Measurements from ENCODE around the gene ZNG1A. TPM values are rescaled to one million over a fixed set of nuclear protein-coding genes. Genes with fewer than 3 reads are reported as not detected.

Gene ZNG1A
- total RNA-seq, 1 experiment from 2014 or later, result 31.1 TPM

DNA sequence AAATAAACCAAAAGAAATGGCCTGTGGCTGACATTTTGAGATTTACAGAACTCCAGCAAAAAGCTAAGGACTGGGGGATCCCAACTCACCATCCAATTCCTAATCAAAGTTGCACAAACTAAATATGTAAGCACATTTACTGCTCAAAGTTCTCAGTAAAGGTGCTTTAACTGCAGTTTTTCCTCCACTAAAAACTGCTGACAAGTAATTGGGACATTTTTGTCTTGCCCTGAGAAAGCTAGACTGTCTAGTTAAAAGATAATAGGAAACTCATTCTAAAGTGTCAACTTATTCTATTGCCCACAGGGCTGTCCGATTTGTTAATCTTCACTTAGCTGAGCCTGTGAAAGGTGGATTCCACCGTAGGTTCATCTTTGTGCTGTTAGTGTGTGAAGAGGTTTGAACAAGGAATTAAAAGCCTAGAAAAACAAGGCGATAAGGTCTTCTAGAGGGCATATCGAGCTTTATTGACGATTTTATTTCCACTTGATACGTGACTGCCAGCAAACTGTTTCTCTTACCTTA, 36.8 kb upstream of the ZNG1A start:
- no peak overlapping the region for H2BK120ac ChIP-seq (ENCODE audit: low read depth, low read length, poor library complexity, severe bottlenecking)
- no peaks in the 10 kb centered on the region for H3K9me3 ChIP-seq (ENCODE audit: control insufficient read depth, low read depth, low read length)
- H3K27ac Mint-ChIP-seq, result no peak overlapping the region
- H3K4me2 ChIP-seq (ENCODE audit: insufficient read depth, insufficient read length, low read length), result peak overlapping the region; percentile 57
- no peak overlapping the region for H2BK12ac ChIP-seq (ENCODE audit: insufficient read length, low read depth, low read length)
- no peaks in the 10 kb centered on the region for H3K23me2 ChIP-seq (ENCODE audit: insufficient read length, low read depth, low read length, poor library complexity, severe bottlenecking)
- no peaks in the 10 kb centered on the region for H3K36me3 Mint-ChIP-seq (ENCODE audit: insufficient read depth in 1 of 3, low read depth in 3 of 3)
- H3T11ph ChIP-seq (ENCODE audit: low read length), result no peak overlapping the region
- peaks cover 4 to 8% of the 10 kb centered on the region in 2 experiments for H3K4me1 Mint-ChIP-seq
- no peaks in the 10 kb centered on the region; the same call in 1 of the 2 replicates for H3K27me3 ChIP-seq (ENCODE audit: insufficient read depth, low read length)
- peak overlapping the region; percentile 71 to 80 for H3K4me3 Mint-ChIP-seq
- WGBS (ENCODE audit: extremely low coverage, insufficient read length, low lambda C conversion rate), result no CpG with 5 or more reads among the region's 6 CpGs
- DNase-seq, result no peak
- no peak overlapping the region for H3K4ac ChIP-seq (ENCODE audit: low read depth, low read length)
- no peaks in the 10 kb centered on the region for H3K4me1 ChIP-seq (ENCODE audit: insufficient read depth, low read length)
- no peaks in the 10 kb centered on the region for H3K79me1 ChIP-seq (ENCODE audit: insufficient read depth, low read depth, low read length, poor library complexity, severe bottlenecking)
- no peak overlapping the region for H2BK5ac ChIP-seq (ENCODE audit: insufficient read length, low read length)
- no peaks in the 10 kb centered on the region for H3K9me3 Mint-ChIP-seq
- H3K23ac ChIP-seq (ENCODE audit: insufficient read length, low read depth, low read length), result no peak overlapping the region
- H3K18ac ChIP-seq (ENCODE audit: insufficient read length, low read depth, low read length), result no peak overlapping the region
- no peak overlapping the region for H4K8ac ChIP-seq (replicated peaks; ENCODE audit: insufficient read length, low read depth, low read length)
- no peak overlapping the region for H2BK20ac ChIP-seq (ENCODE audit: low read depth, low read length, poor library complexity, severe bottlenecking)
- no peak overlapping the region for H3K27ac ChIP-seq (ENCODE audit: insufficient read length, low read depth, low read length)
- H2BK15ac ChIP-seq (ENCODE audit: low read depth, low read length), result no peak overlapping the region
- TF ChIP-seq, protein P1, sequence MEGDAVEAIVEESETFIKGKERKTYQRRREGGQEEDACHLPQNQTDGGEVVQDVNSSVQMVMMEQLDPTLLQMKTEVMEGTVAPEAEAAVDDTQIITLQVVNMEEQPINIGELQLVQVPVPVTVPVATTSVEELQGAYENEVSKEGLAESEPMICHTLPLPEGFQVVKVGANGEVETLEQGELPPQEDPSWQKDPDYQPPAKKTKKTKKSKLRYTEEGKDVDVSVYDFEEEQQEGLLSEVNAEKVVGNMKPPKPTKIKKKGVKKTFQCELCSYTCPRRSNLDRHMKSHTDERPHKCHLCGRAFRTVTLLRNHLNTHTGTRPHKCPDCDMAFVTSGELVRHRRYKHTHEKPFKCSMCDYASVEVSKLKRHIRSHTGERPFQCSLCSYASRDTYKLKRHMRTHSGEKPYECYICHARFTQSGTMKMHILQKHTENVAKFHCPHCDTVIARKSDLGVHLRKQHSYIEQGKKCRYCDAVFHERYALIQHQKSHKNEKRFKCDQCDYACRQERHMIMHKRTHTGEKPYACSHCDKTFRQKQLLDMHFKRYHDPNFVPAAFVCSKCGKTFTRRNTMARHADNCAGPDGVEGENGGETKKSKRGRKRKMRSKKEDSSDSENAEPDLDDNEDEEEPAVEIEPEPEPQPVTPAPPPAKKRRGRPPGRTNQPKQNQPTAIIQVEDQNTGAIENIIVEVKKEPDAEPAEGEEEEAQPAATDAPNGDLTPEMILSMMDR (conservative IDR thresholded peaks at IDR 0.05), result no peak
- no peak overlapping the region for H3K56ac ChIP-seq (ENCODE audit: insufficient read length, low read depth, low read length)
- no peak overlapping the region for H2AK5ac ChIP-seq (ENCODE audit: insufficient read length, low read length)
- H3K9ac ChIP-seq (ENCODE audit: extremely low read depth, insufficient read length, low read length), result no peak overlapping the region
- peaks cover 24% of the 10 kb centered on the region for H3K27me3 Mint-ChIP-seq (ENCODE audit: low read depth)
- no peak overlapping the region for H3K14ac ChIP-seq (ENCODE audit: insufficient read depth, low read length)
- H2AFZ ChIP-seq (ENCODE audit: low read length), result no peak overlapping the region
- H4K91ac ChIP-seq (ENCODE audit: insufficient read length, low read depth, low read length), result no peak overlapping the region
- no peak overlapping the region for H4K5ac ChIP-seq (ENCODE audit: insufficient read length, low read depth, low read length)
- no peaks in the 10 kb centered on the region for H4K20me1 ChIP-seq (ENCODE audit: control insufficient read depth, insufficient read depth, insufficient read length)
- no peaks in the 10 kb centered on the region for H3K79me2 ChIP-seq (ENCODE audit: insufficient read depth, low read length)
